HS-27A (cell line): Measurements from ENCODE around the gene TPO.
"Not testable (repeated sequence)": the region's sequence is repeated elsewhere in the genome, so short reads cannot be mapped to it uniquely, and the experiment has no call there.

Source experiments
- DNase-seq: peaks from one replicate; pipeline ENCODE4 v3.0.0-alpha.2; 2012; ENCODE audit warnings: low read depth, missing footprints

The TPO gene

DNA sequence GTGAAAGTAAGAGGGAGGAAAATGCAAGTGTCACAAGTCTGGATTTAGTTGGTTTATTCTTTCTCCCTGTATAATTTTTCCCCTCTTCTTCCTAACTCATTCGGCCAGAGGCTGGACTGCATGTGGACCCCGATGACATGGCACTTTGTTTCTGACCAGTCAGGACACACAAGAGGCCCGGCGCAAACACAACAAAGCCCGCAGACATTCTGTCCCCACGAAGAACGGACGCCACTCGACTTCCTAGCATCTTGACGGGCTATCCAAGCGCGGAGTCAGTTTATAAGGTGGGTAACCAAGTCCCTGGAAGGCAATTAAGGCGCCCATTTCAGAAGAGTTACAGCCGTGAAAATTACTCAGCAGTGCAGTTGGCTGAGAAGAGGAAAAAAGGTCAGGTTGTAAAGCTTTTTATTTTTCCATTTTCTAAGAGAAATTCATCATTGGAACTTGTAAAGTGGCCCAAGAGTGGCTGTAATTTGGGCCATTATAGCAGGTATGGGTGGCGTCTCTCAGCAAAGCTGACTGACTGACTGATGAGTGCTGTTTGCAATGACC is at the start of gene TPO:
Gene TPO, plus strand, starts transcription at position 308 of the 555 bp plus-strand sequence. CDS start 946 bp downstream, outside the sequence.
- DNase-seq = no peak

GRCh38 chr2:1366546-1367134 is 46.6 kb upstream of the TPO start:
- DNase-seq = no peak

- no peak for DNase-seq
These were observed 45.7 kb upstream of the TPO start for GRCh38 chr2:1367601-1368000.

DNA sequence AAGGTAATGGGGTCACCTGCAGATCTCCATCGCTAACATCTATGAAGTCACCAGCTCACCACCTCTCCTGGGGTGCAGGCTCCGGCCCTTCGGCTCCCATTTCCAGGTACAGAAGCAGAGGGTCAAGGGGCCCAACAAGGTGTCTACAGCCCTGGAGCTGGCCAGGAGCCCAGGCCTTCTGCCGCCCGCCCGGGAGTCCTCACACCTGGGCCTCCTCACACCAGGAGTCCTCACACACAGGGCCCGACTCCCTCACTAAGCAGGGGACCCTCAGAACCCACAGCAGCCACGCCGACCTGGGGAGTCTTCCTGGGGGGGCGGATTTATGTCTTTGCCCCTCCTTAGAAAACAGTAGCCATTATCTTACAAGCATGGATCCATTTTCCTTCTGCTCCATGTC is 43.4 kb upstream of the TPO start:
- no peak for DNase-seq

DNA sequence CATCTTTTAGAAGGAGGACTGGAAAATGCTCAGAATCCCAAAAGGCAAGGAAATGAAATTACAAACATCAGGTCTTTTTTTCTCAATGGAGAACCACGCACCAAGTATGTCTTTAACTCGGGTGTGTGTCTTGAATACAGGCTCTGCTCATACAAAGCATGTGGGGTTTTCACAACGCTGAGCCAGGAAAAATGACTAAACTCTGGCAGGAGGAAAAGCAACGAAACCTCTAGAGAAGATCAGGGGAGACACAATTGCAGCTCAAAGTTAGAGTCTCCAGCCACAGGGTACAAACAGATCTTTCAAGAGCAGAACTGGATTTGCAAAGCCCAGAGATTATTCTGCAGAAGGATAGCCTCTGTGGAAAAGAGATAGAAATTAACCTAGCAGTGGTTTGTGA is 42.8 kb upstream of the TPO start:
- no peak for DNase-seq

- DNase-seq = no peak
These were observed 42.2 kb upstream of the TPO start for GRCh38 chr2:1371082-1371481.

DNA sequence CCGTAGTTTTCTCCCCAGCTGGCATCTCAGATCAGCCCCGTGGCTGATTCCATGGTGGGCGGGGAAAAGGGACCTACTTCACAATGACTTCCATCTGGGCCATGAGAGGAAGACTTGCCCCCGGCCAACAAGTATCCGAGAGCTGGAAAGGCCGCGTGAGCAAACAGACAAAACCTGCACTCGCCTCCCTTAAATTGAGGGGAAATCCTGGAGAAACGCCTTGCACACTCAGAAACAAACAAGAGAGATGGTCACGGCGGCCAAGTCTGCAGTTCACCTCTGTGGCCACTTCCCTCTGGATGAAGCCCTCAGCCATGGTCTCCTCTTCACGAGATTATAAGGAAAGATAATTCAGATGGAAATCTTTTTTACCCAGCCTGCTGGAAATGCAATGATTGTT is 39.4 kb upstream of the TPO start:
- DNase-seq = no peak

GRCh38 chr2:1374287-1374686 is 39.0 kb upstream of the TPO start:
- no peak for DNase-seq

GRCh38 chr2:1375794-1376193 is 37.5 kb upstream of the TPO start:
- DNase-seq = no peak

GRCh38 chr2:1377473-1377872 is 35.8 kb upstream of the TPO start:
- DNase-seq = no peak

DNA sequence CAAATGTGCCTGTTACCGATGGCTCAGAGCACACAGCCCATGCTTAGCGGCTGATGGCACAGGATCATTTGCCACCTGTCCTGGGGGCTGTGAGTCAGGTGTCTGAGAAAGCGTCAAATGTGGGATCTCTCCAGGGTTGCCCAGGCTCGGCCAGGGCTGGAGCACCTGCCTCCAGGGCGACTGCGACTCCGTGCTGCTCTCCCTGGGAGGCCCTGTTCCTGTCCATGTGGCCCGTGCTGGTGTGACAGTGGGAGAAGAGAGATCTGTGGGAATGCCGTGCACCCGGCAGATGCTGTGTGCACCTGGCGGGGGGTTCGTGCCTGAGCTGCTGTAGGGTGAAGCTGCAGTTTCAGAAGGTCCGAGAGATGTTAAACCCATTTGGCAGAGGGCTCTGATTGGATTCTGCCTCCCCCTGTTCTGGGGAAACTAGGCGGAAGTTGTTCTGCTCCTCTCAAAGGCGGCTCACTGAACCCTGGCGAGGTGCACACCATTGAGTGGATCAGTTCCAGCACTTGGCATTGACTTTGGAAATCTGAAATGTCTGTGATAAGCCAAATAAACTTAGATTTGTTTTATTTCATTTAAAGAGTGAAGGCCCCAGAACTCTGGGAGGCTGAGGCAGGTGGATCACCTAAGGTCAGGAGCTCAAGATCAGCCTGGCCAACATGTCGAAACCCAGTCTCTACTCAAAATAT is 34.7 kb upstream of the TPO start:
- DNase-seq = no peak

- DNase-seq = no peak
These were observed 31.6 kb upstream of the TPO start for GRCh38 chr2:1381644-1382043.

DNA sequence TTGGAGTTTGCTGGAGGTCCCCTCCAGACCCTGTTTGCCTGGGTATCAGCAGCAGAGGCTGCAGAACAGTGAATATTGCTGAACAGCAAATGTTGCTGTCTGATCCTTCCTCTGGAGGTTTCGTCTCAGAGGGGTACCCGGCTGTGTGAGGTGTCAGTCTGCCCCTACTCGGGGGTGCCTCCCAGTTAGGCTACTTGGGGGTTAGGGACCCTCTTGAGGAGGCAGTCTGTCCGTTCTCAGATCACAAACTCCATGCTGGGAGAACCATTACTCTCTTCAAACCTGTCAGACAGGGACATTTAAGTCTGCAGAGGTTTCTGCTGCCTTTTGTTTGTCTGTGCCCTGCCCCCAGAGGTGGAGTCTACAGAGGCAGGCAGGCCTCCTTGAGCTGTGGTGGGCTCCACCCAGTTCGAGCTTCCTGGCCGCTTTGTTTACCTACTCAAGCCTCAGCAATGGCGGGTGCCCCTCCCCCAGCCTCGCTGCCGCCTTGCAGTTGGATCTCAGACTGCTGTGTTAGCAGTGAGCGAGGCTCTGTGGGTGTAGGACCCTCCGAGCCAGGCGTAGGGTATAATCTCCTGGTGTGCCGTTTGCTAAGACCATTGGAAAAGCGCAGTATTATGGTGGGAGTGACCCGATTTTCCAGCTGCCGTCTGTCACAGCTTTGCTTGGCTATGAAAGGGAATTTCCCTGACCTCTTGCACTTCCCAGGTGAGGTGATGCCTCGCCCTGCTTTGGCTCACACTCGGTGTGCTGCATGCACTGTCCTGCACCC is 25.1 kb upstream of the TPO start:
- DNase-seq = not testable (repeated sequence)

DNA sequence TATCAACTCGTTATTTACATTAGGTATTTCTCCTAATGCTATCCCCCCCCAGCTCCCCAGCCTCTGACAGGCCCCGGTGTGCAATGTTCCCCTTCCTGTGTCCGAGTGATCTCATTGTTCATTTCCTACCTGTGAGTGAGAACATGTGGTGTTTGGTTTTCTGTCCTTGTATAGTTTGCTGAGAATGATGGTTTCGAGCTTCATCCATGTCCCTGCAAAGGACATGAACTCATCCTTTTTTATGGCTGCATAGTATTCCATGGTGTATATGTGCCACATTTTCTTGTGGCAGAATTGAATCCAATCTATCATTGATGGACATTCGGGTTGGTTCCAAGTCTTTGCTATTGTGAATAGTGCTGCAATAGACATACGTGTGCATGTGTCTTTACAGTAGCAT is 23.1 kb upstream of the TPO start:
- DNase-seq = not testable (repeated sequence)

GRCh38 chr2:1393321-1393720 is 19.9 kb upstream of the TPO start:
- no peak for DNase-seq

DNA sequence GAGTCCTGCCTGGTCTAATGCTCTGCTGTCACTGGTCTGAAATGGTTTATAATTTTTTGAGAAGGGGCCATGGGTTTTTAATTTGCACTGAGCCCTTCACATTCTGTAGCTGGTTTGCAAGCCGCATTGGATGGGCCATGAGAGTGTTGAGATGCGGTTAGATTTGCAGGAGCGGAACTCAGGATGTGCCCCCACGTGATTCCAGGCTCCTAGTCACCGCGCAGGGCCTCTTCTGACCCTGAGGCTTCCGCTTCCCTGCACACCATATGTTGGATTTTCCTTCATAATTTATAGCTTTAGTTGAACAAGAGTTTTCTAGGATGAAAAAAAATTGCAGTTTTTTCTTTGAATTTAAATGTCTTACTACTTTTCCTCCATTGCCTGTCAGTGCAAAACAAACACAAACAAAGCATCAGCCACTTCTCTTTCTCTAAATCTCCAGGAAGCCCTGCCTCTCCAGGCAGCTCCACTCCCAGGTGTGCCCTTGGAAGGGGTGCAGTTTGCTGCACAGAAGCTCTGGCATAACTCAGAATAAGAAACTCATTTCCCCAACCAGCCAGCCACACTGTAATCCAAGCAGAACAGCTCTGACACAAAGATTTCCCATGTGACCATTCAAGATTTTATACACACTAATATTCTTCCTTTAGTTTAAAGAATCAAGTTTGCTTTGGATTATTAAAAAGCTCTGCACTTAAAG is 18.4 kb upstream of the TPO start:
- DNase-seq = no peak

DNA sequence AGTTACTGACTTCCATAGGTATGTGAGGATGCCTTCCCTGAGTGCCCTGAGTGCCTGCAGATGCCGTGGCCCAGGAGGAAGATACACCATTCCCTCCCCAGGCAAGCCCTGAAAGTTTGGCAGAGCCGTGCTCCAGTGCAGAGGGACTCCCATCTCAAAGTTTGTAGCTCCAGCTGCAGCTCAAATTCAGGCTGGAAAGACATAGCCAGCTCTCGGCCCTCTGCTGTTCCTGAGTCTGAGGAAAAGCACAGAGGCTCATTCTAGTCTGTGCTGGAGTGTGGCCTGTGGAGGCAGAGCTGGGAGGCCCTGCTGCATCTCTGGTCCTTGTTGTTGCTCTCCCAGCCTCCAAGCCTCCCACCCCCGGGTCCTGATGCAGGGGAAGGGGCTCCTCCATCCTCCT is 15.9 kb upstream of the TPO start:
- DNase-seq = no peak

DNA sequence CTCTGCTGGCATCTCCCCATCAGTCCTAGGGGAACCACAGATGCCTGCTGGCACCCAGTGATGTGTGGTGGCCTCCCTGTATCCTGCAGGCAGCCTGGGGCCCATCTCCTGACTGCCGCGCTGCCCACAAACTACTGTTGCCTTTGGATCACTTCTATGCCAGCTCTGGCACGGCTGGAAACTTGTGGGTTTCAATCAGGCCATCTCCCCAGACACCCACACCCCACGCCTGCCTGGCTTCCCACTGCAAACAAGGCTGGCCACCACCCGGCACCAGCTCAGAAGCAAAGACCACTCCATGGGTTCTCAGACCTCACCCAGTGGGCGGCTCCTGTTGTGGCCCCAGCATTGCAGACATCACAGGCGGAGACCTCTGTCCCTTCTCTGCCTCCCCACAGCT is 15.1 kb upstream of the TPO start:
- DNase-seq = no peak

- no peak for DNase-seq
These were observed 12.1 kb upstream of the TPO start for GRCh38 chr2:1400943-1401735.

DNA sequence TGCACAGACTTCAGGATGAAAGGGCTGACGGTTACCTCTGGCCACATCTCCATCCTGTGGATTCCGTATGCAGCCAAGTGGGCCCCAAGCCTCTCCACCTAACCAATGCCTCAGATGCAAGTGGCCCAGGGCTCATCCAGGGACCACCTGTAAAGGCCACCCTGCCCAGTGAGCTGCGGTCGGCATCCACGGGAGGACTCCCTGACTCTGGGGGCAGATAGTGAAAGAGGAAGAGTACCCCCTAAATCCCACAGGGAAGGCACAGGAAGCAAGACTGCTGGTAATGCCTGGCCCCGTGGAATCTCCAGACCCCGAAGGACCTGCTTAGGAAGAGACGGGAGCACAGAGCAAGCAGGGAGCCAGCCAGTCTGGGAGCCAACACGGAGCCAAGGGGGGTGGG is 11.2 kb upstream of the TPO start:
- no peak for DNase-seq

- no peak for DNase-seq
These were observed 9.7 kb upstream of the TPO start for GRCh38 chr2:1403565-1403964.

DNA sequence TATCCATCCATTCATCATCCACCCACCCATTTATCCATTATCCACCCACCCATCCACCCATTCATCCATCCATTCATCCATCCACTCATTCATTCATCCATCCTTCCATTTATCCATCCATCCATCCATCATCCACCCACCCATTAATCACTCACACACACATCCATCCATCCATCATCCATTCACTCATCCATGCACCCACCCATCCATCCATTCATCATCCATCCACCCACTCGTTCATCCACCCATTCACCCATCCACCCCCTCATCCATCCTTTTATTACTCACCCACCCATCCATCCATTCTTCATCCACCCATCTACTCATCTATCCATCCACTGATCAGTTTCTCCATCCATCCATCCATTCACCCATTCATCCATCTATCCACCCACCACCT is 8.1 kb upstream of the TPO start:
- no peak for DNase-seq
